GM12878 (cell line): Measurements from ENCODE around the gene LRP1B. TPM values are rescaled to one million over a fixed set of nuclear protein-coding genes. Genes with fewer than 3 reads are reported as not detected.
A peak's percentile ranks its signal among the peaks of the same experiment; 100 is the strongest.

Experiments used
- ATAC-seq: fragments of 200-7000 bp; cut with Tn5 transposase; 3 replicates; pipeline ENCODE4 v1.9.1; 2020; ENCODE audit warnings: mild to moderate bottlenecking, moderate library complexity
- BruUV-seq: library from RNA; stranded (reverse); fragments of 400-500 nt; replicated peaks from 2 replicates; lab custom pipeline; 2021; lab: Mats Ljungman, UMichigan
- CTCF ChIA-PET: fragments of 300-600 bp; sonication (Branson Sonifier 250); formaldehyde crosslinking; extraction: SDS; loops from one replicate; lab custom pipeline; 2021; ENCODE audit warnings: inconsistent platforms; lab: Yijun Ruan, JAX
- POLR2A ChIA-PET: fragments of 350-600 bp; formaldehyde crosslinking; extraction: SDS; loops from one replicate; lab custom pipeline; 2021; ENCODE audit warnings: inconsistent platforms; lab: Charles Lee
- RAD21 ChIA-PET: fragments of 300-600 bp; sonication (Branson Sonifier 250); formaldehyde crosslinking; loops from one replicate; lab custom pipeline; 2023; ENCODE audit warnings: antibody characterized with exemption; ENCODE audit not compliant: unreplicated experiment; lab: Charles Lee
- SMC1A ChIA-PET: fragments of 300-600 bp; sonication (Branson Sonifier 250); formaldehyde crosslinking; loops from one replicate; lab custom pipeline; 2023; ENCODE audit not compliant: unreplicated experiment, uncharacterized antibody; lab: Charles Lee
- DNase-seq: peaks from one replicate; pipeline ENCODE4 v3.0.0-alpha.2; 2011; ENCODE audit warnings: low read depth, low spot score
- FAIRE-seq: peaks from 3 replicates; lab custom pipeline; 2011; peaks lifted over from hg19 to GRCh38; lab: Jason Lieb, UNC
- H2AFZ ChIP-seq: 2 replicates; pipeline ENCODE4 v1.6.0; 2011; ENCODE audit warnings: low read depth, low read length, control low read depth; ENCODE audit not compliant: control insufficient read depth
- H3K27ac ChIP-seq: 2 replicates; pipeline ENCODE4 v1.5.1; 2011; ENCODE audit warnings: control low read depth; ENCODE audit not compliant: control insufficient read depth, insufficient read depth
- H3K27me3 ChIP-seq, 2 experiments: replicated peaks in 1 of 2; 2 replicates each; pipeline versions ENCODE4 v1.6.0 to v1.6.1; 2011; ENCODE audit warnings: low read length in 1 of 2; ENCODE audit not compliant: control insufficient read depth in 2 of 2, insufficient read depth in 2 of 2
- H3K36me3 ChIP-seq, 2 experiments: 2 replicates each; pipeline ENCODE4 v1.5.1; 2011; ENCODE audit warnings: low read length in 1 of 2; ENCODE audit not compliant: control insufficient read depth in 2 of 2, insufficient read depth in 2 of 2
- H3K4me1 ChIP-seq: 2 replicates; pipeline ENCODE4 v1.6.1; 2011; ENCODE audit warnings: mild to moderate bottlenecking, low read length, moderate library complexity, mixed read lengths; ENCODE audit not compliant: control insufficient read depth, insufficient read depth
- H3K4me2 ChIP-seq: 2 replicates; pipeline ENCODE4 v1.6.0; 2011; ENCODE audit warnings: control low read depth; ENCODE audit not compliant: control insufficient read depth, insufficient read depth
- H3K4me3 ChIP-seq: fragments of 200-600 bp; sonication (generic); 2 replicates; pipeline ENCODE4 v1.5.1; 2016
- H3K79me2 ChIP-seq: 2 replicates; pipeline ENCODE4 v1.6.0; 2011; ENCODE audit warnings: low read length; ENCODE audit not compliant: control insufficient read depth, insufficient read depth
- H3K9ac ChIP-seq: 2 replicates; pipeline ENCODE4 v1.8.0; 2011; ENCODE audit warnings: low read length, control low read depth, mixed read lengths; ENCODE audit not compliant: control insufficient read depth, insufficient read depth
- H3K9me3 ChIP-seq: replicated peaks from 3 replicates; pipeline ENCODE4 v1.5.1; 2011; ENCODE audit warnings: mild to moderate bottlenecking, low read length; ENCODE audit not compliant: control insufficient read depth, insufficient read depth
- H4K20me1 ChIP-seq: 2 replicates; pipeline ENCODE4 v1.6.0; 2011; ENCODE audit not compliant: control insufficient read depth, insufficient read depth
- ATF7 ChIP-seq: fragments of 450-650 bp; IDR thresholded peaks from 2 replicates; pipeline ENCODE4 v1.6.1; 2016; ENCODE audit warnings: low read depth, mild to moderate bottlenecking
- BCL11A ChIP-seq: IDR thresholded peaks from 2 replicates; pipeline ENCODE4 v1.6.1; 2011; ENCODE audit warnings: low read depth, low read length
- CEBPB ChIP-seq, 2 experiments: fragments of 150-350 bp in 1 of 2; IDR thresholded peaks; 2 replicates each; pipeline ENCODE4 v1.6.1; 2012 to 2014; ENCODE audit warnings: low read depth in 2 of 2, low read length in 2 of 2, borderline replicate concordance in 1 of 2, inconsistent platforms in 1 of 2
- FOXM1 ChIP-seq: IDR thresholded peaks from 2 replicates; pipeline ENCODE4 v1.6.1; 2012; ENCODE audit warnings: low read depth, mild to moderate bottlenecking, inconsistent platforms, low read length, moderate library complexity
- IKZF2 ChIP-seq, 2 experiments: fragments of 450-650 bp; IDR thresholded peaks; 2 replicates each; pipeline ENCODE4 v1.6.1; 2017; ENCODE audit warnings: mild to moderate bottlenecking in 2 of 2, moderate library complexity in 2 of 2
- MTA3 ChIP-seq: IDR thresholded peaks from 2 replicates; pipeline ENCODE4 v1.6.1; 2012; ENCODE audit warnings: low read length, inconsistent platforms, borderline replicate concordance
- NFIC ChIP-seq: IDR thresholded peaks from 2 replicates; pipeline ENCODE4 v1.6.1; 2012; ENCODE audit warnings: low read depth, mild to moderate bottlenecking, inconsistent platforms, low read length, moderate library complexity
- RUNX3 ChIP-seq: IDR thresholded peaks from 2 replicates; pipeline ENCODE4 v1.6.1; 2012; ENCODE audit warnings: low read length, inconsistent platforms
- ZNF384 ChIP-seq: IDR thresholded peaks from 2 replicates; pipeline ENCODE4 v1.6.1; 2012; ENCODE audit warnings: low read depth, mild to moderate bottlenecking, low read length, improper control_type of control experiment, borderline replicate concordance
- WGBS: methylation state at CpG from one replicate; pipeline ENCODE4 v1.1.6; 2016; ENCODE audit warnings: low lambda C conversion rate; ENCODE audit not compliant: insufficient replicate concordance, insufficient coverage; ENCODE audit errors: missing lambda C conversion rate; 5-methylcytosine and 5-hydroxymethylcytosine counted together
- in situ Hi-C: fragments of 300-500 bp; cut with MboI; formaldehyde crosslinking; loops from 9 replicates; pipeline ENCODE4 v1.14.3; 2018; ENCODE audit warnings: mixed read lengths
- intact Hi-C: fragments of 100-400 bp; cut with micrococcal nuclease; formaldehyde crosslinking; loops from one replicate; pipeline ENCODE4 v1.14.2; 2022; ENCODE audit not compliant: unreplicated experiment
- polyA plus RNA-seq, 11 experiments: library from polyadenylated mRNA; depleted of rRNA in 4 of 11; unstranded in 6 of 11; stranded (reverse) in 5 of 11; fragments of >200 nt; fragmentation: Nextera tagmentation in 4 of 11; fragmentation: Illumina TruSeq in 1 of 11; extraction: Ambion mirVana in 4 of 11; extraction: Trizol in 1 of 11; gene quantifications; 1 replicate in 1 of 11; 2 replicates in 10 of 11; pipeline versions ENCODE4 v1.2.1 to v1.2.3, GENCODE V29; 2011 to 2016; ENCODE audit warnings: inconsistent platforms in 2 of 11, missing spikeins in 2 of 11, low read depth in 1 of 11
- total RNA-seq, 4 experiments: library from RNA; depleted of rRNA in 3 of 4; stranded (reverse); fragments of >200 nt in 3 of 4; fragmentation: Illumina TruSeq in 1 of 4; extraction: Trizol in 1 of 4; gene quantifications; 2 replicates each; pipeline versions ENCODE4 v1.2.1 to v1.2.3, GENCODE V29; 2013 to 2021
- TF ChIP-seq, protein P1 (sequence below): fragments of 450-650 bp; formaldehyde crosslinking; IDR thresholded peaks from 2 replicates; pipeline ENCODE4 v1.5.0; 2022; ENCODE audit warnings: mild to moderate bottlenecking, missing genetic modification characterization
- TF ChIP-seq, protein P2 (sequence below): IDR thresholded peaks from 2 replicates; pipeline ENCODE4 v1.6.1; 2012; ENCODE audit warnings: low read length, inconsistent platforms
- TF ChIP-seq, protein P3 (sequence below), 3 experiments: IDR thresholded peaks in 2 of 3; conservative IDR thresholded peaks in 1 of 3; 2 replicates each; pipeline ENCODE4 v1.5.1; 2011; ENCODE audit warnings: low read depth in 3 of 3, low read length in 3 of 3, mild to moderate bottlenecking in 3 of 3, control low read depth in 2 of 3, moderate library complexity in 2 of 3, inconsistent platforms in 1 of 3, mixed read lengths in 1 of 3; ENCODE audit not compliant: control insufficient read depth in 2 of 3, insufficient read depth in 1 of 3; ENCODE audit errors: extremely low read depth in 1 of 3
- TF ChIP-seq, protein P4 (sequence below): IDR thresholded peaks from 2 replicates; pipeline ENCODE4 v1.6.1; 2011; ENCODE audit warnings: borderline replicate concordance, low read depth, mild to moderate bottlenecking, moderate library complexity, low read length; ENCODE audit not compliant: insufficient read depth, poor library complexity, severe bottlenecking

LRP1B gene
- total and polyA plus RNA-seq, 10 of the 15 experiments (the other 5 are each of a cell fraction or from before 2014, with no cell fraction given): under 0.01 to 0.06 (median 0.03) TPM; not detected in 5

- TF ChIP-seq, protein P1, sequence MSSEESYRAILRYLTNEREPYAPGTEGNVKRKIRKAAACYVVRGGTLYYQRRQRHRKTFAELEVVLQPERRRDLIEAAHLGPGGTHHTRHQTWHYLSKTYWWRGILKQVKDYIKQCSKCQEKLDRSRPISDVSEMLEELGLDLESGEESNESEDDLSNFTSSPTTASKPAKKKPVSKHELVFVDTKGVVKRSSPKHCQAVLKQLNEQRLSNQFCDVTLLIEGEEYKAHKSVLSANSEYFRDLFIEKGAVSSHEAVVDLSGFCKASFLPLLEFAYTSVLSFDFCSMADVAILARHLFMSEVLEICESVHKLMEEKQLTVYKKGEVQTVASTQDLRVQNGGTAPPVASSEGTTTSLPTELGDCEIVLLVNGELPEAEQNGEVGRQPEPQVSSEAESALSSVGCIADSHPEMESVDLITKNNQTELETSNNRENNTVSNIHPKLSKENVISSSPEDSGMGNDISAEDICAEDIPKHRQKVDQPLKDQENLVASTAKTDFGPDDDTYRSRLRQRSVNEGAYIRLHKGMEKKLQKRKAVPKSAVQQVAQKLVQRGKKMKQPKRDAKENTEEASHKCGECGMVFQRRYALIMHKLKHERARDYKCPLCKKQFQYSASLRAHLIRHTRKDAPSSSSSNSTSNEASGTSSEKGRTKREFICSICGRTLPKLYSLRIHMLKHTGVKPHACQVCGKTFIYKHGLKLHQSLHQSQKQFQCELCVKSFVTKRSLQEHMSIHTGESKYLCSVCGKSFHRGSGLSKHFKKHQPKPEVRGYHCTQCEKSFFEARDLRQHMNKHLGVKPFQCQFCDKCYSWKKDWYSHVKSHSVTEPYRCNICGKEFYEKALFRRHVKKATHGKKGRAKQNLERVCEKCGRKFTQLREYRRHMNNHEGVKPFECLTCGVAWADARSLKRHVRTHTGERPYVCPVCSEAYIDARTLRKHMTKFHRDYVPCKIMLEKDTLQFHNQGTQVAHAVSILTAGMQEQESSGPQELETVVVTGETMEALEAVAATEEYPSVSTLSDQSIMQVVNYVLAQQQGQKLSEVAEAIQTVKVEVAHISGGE: no peak
Measured at GRCh38 chr2:140801311-140801710, 1329.5 kb downstream of the LRP1B start (continued).

DNA sequence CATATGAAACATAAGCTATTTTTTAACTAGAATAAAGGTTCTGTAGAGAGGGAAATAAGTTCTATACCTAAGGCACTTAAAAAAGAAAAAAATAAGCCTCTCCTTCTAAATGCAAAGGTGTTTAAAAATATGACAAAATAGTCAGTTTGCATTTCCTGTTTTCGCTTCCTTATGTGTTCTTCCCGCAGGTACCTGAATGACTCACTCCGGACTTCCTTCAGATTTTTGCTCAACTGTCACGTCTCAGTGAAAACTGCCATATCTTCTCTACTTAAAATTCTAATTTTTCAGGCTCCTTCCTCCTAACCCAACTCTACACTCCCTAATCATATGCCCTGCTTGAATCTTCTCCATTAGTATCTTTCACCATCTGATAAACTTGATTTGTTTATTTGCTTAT, 1333.1 kb downstream of the LRP1B start:
- ChIA-PET CTCF (interaction anchor here (0.6 kb wide), 1 partner anchor 15 kb away, joined by 3 read pairs; no protein-coding TSS in a partner anchor), SMC1A (interaction anchor here (0.7 kb wide), 1 partner anchor 89 kb away, joined by 4 read pairs; no protein-coding TSS in a partner anchor), POLR2A (no interaction called here), RAD21 (interaction anchor here (1.3 to 1.4 kb wide), 2 partner anchors 9 to 11 kb away, joined by 3 to 6 read pairs; no protein-coding TSS in a partner anchor)
- FAIRE-seq: no peak
- Histone ChIP-seq H3K9ac (no peak overlapping the region), H3K36me3 (no peaks in the 10 kb centered on the region), H3K9me3 (peaks cover 4% of the 10 kb centered on the region; the same call in 2 of the 3 replicates), H3K27ac (no peak overlapping the region), H3K27me3 (no peaks in the 10 kb centered on the region), H3K4me1 (peaks cover 2% of the 10 kb centered on the region; the same call in 1 of the 2 replicates), H3K4me2 (0 out of 2 replicates have a peak overlapping the region, but pooled peaks have one; percentile 13), H2AFZ (no peak overlapping the region), H4K20me1 (no peaks in the 10 kb centered on the region), H3K4me3 (no peak overlapping the region), H3K79me2 (no peaks in the 10 kb centered on the region)
- 9% methylated on average over 4 of the region's 4 CpGs for WGBS
- intact Hi-C loops (no loop called here), in situ Hi-C loops (no loop called here)
- peak; percentile 89 for ATAC-seq
- no TSS peak for BruUV-seq
- DNase-seq: peak; percentile 23
- TF ChIP-seq, protein P2, sequence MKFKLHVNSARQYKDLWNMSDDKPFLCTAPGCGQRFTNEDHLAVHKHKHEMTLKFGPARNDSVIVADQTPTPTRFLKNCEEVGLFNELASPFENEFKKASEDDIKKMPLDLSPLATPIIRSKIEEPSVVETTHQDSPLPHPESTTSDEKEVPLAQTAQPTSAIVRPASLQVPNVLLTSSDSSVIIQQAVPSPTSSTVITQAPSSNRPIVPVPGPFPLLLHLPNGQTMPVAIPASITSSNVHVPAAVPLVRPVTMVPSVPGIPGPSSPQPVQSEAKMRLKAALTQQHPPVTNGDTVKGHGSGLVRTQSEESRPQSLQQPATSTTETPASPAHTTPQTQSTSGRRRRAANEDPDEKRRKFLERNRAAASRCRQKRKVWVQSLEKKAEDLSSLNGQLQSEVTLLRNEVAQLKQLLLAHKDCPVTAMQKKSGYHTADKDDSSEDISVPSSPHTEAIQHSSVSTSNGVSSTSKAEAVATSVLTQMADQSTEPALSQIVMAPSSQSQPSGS: peak; percentile 70
- TF ChIP-seq FOXM1 (peak; percentile 71; the same call in 1 of the 2 replicates), RUNX3 (peak; percentile 86), ZNF384 (peak; percentile 43; the same call in 1 of the 2 replicates), NFIC (peak; percentile 88), CEBPB (IDR thresholded peaks at IDR 0.05; ENCODE audit: borderline replicate concordance in 1 of 2, low read depth in 2 of 2, low read length in 2 of 2) (0 out of 4 replicates have a peak, but pooled peaks of 1 of the 2 experiments have one; percentile 49), BCL11A (peak; percentile 64; the same call in 1 of the 2 replicates), MTA3 (peak; percentile 53; the same call in 1 of the 2 replicates), ATF7 (peak; percentile 50; the same call in 1 of the 2 replicates), IKZF2 (IDR thresholded peaks at IDR 0.05) (peak; percentile 66 to 68)
- TF ChIP-seq, protein P3, sequence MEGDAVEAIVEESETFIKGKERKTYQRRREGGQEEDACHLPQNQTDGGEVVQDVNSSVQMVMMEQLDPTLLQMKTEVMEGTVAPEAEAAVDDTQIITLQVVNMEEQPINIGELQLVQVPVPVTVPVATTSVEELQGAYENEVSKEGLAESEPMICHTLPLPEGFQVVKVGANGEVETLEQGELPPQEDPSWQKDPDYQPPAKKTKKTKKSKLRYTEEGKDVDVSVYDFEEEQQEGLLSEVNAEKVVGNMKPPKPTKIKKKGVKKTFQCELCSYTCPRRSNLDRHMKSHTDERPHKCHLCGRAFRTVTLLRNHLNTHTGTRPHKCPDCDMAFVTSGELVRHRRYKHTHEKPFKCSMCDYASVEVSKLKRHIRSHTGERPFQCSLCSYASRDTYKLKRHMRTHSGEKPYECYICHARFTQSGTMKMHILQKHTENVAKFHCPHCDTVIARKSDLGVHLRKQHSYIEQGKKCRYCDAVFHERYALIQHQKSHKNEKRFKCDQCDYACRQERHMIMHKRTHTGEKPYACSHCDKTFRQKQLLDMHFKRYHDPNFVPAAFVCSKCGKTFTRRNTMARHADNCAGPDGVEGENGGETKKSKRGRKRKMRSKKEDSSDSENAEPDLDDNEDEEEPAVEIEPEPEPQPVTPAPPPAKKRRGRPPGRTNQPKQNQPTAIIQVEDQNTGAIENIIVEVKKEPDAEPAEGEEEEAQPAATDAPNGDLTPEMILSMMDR (IDR thresholded peaks at IDR 0.05 in 2 of 3, conservative IDR thresholded peaks at IDR 0.05 in 1 of 3; ENCODE audit: control insufficient read depth in 2 of 3, extremely low read depth in 1 of 3, insufficient read depth in 1 of 3, low read depth in 3 of 3, low read length in 3 of 3): no peak
- TF ChIP-seq, protein P4, sequence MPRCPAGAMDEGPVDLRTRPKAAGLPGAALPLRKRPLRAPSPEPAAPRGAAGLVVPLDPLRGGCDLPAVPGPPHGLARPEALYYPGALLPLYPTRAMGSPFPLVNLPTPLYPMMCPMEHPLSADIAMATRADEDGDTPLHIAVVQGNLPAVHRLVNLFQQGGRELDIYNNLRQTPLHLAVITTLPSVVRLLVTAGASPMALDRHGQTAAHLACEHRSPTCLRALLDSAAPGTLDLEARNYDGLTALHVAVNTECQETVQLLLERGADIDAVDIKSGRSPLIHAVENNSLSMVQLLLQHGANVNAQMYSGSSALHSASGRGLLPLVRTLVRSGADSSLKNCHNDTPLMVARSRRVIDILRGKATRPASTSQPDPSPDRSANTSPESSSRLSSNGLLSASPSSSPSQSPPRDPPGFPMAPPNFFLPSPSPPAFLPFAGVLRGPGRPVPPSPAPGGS: peak; percentile 22
